ENCODE measurements around the gene STAC2. TPM values are rescaled to one million over a fixed set of nuclear protein-coding genes. Genes with fewer than 3 reads are reported as not detected.

Gene STAC2
- total and polyA plus RNA-seq, 2 of the 13 experiments (the other 11 are each of a cell fraction or from before 2014, with no cell fraction given) = not detected

DNA sequence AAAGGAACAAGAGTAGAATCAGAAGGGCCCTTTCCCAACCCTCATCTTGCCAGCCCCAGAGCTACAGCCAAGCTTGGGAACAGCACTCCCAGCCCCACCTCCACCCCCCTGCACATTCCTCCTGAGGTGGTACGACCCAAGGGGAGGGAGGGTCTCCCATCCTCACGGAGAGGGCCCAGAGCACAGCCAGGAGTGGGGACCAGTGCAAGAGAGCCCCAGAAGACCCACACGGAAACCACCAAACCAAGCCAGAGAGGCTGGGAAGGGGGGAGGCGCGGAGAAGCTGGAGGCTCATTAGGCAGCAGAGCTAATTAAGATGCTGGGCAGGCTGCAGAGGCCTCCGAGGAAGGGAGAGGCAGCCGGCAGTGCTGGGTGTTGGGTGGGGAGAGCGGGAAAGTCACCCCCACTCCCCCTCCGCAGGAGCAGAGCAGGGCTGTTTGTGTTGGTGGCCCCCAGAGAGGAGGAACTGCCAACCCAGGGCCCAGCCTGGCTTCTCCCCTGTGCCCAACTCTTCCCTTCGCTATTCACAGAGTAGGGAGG, 30.7 kb downstream of the STAC2 start:
- H3K79me2 ChIP-seq (ENCODE audit: insufficient read depth, low read length) = no peaks in the 10 kb centered on the region
- no peak for DNase-seq (ENCODE audit: low spot score)
- BruUV-seq (replicated peaks) = no TSS peak
- H3K4me2 ChIP-seq (ENCODE audit: low read depth, low read length) = peak overlapping the region; percentile 48; the same call in 1 of the 2 replicates
- H3K27me3 ChIP-seq (ENCODE audit: control insufficient read depth in 1 of 2, insufficient read depth in 2 of 2, low read length in 2 of 2) = no peaks in the 10 kb centered on the region; a peak in 1 of 5 replicates
- 70% methylated on average over 10 of the region's 10 CpGs for WGBS (ENCODE audit: low lambda C conversion rate)
- intact Hi-C loops (cut with micrococcal nuclease; ENCODE audit: unreplicated experiment) (loop anchor here (5.0 kb wide), 1 partner anchor 47 kb away; no protein-coding TSS in a partner anchor), in situ Hi-C loops (cut with HindIII; ENCODE audit: extremely low pct_ligation_motif_present, low pct_unique_long_range_greater_than_20kb) (no loop called here)
- ChIA-PET CTCF (ENCODE audit: low intra/inter-chr PET ratio, low total read pairs) (interaction anchor here (0.9 to 1.7 kb wide), 3 partner anchors 41 to 50 kb away, joined by 3 to 6 read pairs (median 3); no protein-coding TSS in a partner anchor), POLR2A (no interaction called here)
- no peaks in the 10 kb centered on the region for H4K20me1 ChIP-seq (ENCODE audit: insufficient read depth, low read length)
- H3K9me3 ChIP-seq (ENCODE audit: low read length) = no peaks in the 10 kb centered on the region
- H3K27ac ChIP-seq (ENCODE audit: extremely low read length, insufficient read depth, low read length) = no peak overlapping the region
- no peak for ATAC-seq
- H3K4me3 ChIP-seq (replicated peaks in 1 of 3; ENCODE audit: insufficient read depth in 1 of 3, low read depth in 2 of 3, low read length in 3 of 3) = peak overlapping the region in 1 of 3 experiments; percentile 34; a peak in 1 of 6 replicates
- no peak overlapping the region for H3K9ac ChIP-seq (ENCODE audit: insufficient read depth, low read depth, low read length)
- H3K4me1 ChIP-seq (ENCODE audit: insufficient read depth, low read length) = peaks cover 43% of the 10 kb centered on the region
- H2AFZ ChIP-seq (ENCODE audit: low read length) = no peak overlapping the region
- H3K36me3 ChIP-seq (replicated peaks in 1 of 2; ENCODE audit: control insufficient read depth in 1 of 2, insufficient read depth in 2 of 2, low read length in 2 of 2) = no peaks in the 10 kb centered on the region
- FAIRE-seq = no peak
- no peak for TF ChIP-seq ZKSCAN8 (CRISPR knock-in tag; IDR thresholded peaks at IDR 0.05; ENCODE audit: borderline replicate concordance)
- TF ChIP-seq ZNF138 (CRISPR knock-in tag; IDR thresholded peaks at IDR 0.05; ENCODE audit: low read depth) = no peak
- TF ChIP-seq SP4 (CRISPR knock-in tag; IDR thresholded peaks at IDR 0.05) = peak; percentile 24; the same call in 1 of the 2 replicates
- no peak for TF ChIP-seq ZBTB38 (CRISPR knock-in tag; IDR thresholded peaks at IDR 0.05)
- TF ChIP-seq KDM4B (CRISPR knock-in tag; IDR thresholded peaks at IDR 0.05) = no peak
- TF ChIP-seq ZNF564 (CRISPR knock-in tag; IDR thresholded peaks at IDR 0.05) = no peak
- no peak for TF ChIP-seq ZMAT3 (CRISPR knock-in tag; conservative IDR thresholded peaks at IDR 0.05)
- TF ChIP-seq GLI4 (CRISPR knock-in tag; IDR thresholded peaks at IDR 0.05; ENCODE audit: borderline replicate concordance) = no peak
- TF ChIP-seq XBP1 (CRISPR knock-in tag; IDR thresholded peaks at IDR 0.05) = no peak
- TF ChIP-seq, protein P1, sequence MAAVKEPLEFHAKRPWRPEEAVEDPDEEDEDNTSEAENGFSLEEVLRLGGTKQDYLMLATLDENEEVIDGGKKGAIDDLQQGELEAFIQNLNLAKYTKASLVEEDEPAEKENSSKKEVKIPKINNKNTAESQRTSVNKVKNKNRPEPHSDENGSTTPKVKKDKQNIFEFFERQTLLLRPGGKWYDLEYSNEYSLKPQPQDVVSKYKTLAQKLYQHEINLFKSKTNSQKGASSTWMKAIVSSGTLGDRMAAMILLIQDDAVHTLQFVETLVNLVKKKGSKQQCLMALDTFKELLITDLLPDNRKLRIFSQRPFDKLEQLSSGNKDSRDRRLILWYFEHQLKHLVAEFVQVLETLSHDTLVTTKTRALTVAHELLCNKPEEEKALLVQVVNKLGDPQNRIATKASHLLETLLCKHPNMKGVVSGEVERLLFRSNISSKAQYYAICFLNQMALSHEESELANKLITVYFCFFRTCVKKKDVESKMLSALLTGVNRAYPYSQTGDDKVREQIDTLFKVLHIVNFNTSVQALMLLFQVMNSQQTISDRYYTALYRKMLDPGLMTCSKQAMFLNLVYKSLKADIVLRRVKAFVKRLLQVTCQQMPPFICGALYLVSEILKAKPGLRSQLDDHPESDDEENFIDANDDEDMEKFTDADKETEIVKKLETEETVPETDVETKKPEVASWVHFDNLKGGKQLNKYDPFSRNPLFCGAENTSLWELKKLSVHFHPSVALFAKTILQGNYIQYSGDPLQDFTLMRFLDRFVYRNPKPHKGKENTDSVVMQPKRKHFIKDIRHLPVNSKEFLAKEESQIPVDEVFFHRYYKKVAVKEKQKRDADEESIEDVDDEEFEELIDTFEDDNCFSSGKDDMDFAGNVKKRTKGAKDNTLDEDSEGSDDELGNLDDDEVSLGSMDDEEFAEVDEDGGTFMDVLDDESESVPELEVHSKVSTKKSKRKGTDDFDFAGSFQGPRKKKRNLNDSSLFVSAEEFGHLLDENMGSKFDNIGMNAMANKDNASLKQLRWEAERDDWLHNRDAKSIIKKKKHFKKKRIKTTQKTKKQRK (IDR thresholded peaks at IDR 0.05; ENCODE audit: low read length) = no peak
- TF ChIP-seq, protein P2, sequence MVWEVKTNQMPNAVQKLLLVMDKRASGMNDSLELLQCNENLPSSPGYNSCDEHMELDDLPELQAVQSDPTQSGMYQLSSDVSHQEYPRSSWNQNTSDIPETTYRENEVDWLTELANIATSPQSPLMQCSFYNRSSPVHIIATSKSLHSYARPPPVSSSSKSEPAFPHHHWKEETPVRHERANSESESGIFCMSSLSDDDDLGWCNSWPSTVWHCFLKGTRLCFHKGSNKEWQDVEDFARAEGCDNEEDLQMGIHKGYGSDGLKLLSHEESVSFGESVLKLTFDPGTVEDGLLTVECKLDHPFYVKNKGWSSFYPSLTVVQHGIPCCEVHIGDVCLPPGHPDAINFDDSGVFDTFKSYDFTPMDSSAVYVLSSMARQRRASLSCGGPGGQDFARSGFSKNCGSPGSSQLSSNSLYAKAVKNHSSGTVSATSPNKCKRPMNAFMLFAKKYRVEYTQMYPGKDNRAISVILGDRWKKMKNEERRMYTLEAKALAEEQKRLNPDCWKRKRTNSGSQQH (CRISPR knock-in tag; IDR thresholded peaks at IDR 0.05; ENCODE audit: low read depth) = no peak
- no peak for TF ChIP-seq ATF7 (IDR thresholded peaks at IDR 0.05)
- TF ChIP-seq ATF7 (CRISPR knock-in tag; IDR thresholded peaks at IDR 0.05) = no peak
- TF ChIP-seq, protein P3, sequence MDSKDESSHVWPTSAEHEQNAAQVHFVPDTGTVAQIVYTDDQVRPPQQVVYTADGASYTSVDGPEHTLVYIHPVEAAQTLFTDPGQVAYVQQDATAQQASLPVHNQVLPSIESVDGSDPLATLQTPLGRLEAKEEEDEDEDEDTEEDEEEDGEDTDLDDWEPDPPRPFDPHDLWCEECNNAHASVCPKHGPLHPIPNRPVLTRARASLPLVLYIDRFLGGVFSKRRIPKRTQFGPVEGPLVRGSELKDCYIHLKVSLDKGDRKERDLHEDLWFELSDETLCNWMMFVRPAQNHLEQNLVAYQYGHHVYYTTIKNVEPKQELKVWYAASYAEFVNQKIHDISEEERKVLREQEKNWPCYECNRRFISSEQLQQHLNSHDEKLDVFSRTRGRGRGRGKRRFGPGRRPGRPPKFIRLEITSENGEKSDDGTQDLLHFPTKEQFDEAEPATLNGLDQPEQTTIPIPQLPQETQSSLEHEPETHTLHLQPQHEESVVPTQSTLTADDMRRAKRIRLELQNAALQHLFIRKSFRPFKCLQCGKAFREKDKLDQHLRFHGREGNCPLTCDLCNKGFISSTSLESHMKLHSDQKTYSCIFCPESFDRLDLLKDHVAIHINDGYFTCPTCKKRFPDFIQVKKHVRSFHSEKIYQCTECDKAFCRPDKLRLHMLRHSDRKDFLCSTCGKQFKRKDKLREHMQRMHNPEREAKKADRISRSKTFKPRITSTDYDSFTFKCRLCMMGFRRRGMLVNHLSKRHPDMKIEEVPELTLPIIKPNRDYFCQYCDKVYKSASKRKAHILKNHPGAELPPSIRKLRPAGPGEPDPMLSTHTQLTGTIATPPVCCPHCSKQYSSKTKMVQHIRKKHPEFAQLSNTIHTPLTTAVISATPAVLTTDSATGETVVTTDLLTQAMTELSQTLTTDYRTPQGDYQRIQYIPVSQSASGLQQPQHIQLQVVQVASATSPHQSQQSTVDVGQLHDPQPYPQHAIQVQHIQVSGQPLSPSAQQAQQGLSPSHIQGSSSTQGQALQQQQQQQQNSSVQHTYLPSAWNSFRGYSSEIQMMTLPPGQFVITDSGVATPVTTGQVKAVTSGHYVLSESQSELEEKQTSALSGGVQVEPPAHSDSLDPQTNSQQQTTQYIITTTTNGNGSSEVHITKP (CRISPR knock-in tag; IDR thresholded peaks at IDR 0.05; ENCODE audit: low read depth) = peak; percentile 53; the same call in 1 of the 2 replicates
- no peak for TF ChIP-seq RBFOX2 (IDR thresholded peaks at IDR 0.05; ENCODE audit: low read depth, low read length)
